HFFc6 (cell line): ENCODE data around the gene CCSER2. TPM values are rescaled to one million over a fixed set of nuclear protein-coding genes. Genes with fewer than 3 reads are reported as not detected.

ENCODE experiments used
- DNase-seq: peaks from one replicate; pipeline ENCODE4 v3.0.0-alpha.2; 2018
- H3K27ac Mint-ChIP-seq: 2 replicates; pipeline ENCODE4 v1.8.0; 2020; ENCODE audit warnings: mild to moderate bottlenecking, mixed read lengths
- H3K27me3 Mint-ChIP-seq: 2 replicates; pipeline ENCODE4 v1.8.0; 2021; ENCODE audit warnings: mild to moderate bottlenecking, moderate library complexity, mixed read lengths; ENCODE audit not compliant: insufficient read depth
- H3K36me3 Mint-ChIP-seq: 2 replicates; pipeline ENCODE4 v1.8.0; 2021; ENCODE audit warnings: low read depth, mixed read lengths
- H3K4me1 Mint-ChIP-seq: 2 replicates; pipeline ENCODE4 v1.8.0; 2020; ENCODE audit warnings: low read depth, mixed read lengths
- H3K4me3 Mint-ChIP-seq: 2 replicates; pipeline ENCODE4 v1.8.0; 2020; ENCODE audit warnings: mild to moderate bottlenecking, moderate library complexity, mixed read lengths
- H3K9me3 Mint-ChIP-seq: 2 replicates; pipeline ENCODE4 v1.8.0; 2020; ENCODE audit warnings: mild to moderate bottlenecking, mixed read lengths
- total RNA-seq, 6 experiments: library from RNA; stranded (reverse); fragmentation: NEBNext Ultra II Directional; extraction: Animal tissue kit (Norgen Biotek cat#: 25700); gene quantifications; 2 replicates in 1 of 6; 3 replicates in 5 of 6; pipeline ENCODE4 v1.2.3, GENCODE V29; 2021
- TF ChIP-seq, protein P1 (sequence below): fragments of 200-600 bp; sonication (generic); IDR thresholded peaks from 2 replicates; pipeline ENCODE4 v1.5.0; 2021; ENCODE audit warnings: antibody characterized with exemption, mild to moderate bottlenecking

CCSER2 gene
- total RNA-seq, 6 experiments from 2014 or later: 36.1 to 46.9 (median 43.0) TPM

DNA sequence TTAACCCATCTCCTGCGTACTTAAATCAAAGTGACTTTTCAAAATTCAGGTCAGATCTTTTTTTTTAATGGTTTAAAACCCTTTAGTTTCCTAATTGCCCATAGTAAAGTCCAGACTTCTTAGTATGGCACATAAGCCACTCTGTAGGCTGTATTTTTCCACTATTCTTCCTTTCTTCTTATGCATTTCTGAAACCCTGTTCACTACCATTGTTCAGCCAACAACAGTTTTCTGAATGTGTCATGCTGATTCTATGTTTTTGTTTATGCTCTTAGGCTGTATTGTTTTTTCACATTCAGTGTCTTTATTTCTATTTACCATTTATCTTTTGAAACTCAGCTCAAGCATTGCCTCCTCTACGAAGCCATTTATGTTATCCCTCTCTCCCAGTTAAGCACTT is 26.7 kb downstream of the CCSER2 start:
- no peak overlapping the region for H3K4me3 Mint-ChIP-seq
- H3K27ac Mint-ChIP-seq: no peak overlapping the region
- H3K36me3 Mint-ChIP-seq: no peaks in the 10 kb centered on the region
- no peaks in the 10 kb centered on the region for H3K27me3 Mint-ChIP-seq
- TF ChIP-seq, protein P1, sequence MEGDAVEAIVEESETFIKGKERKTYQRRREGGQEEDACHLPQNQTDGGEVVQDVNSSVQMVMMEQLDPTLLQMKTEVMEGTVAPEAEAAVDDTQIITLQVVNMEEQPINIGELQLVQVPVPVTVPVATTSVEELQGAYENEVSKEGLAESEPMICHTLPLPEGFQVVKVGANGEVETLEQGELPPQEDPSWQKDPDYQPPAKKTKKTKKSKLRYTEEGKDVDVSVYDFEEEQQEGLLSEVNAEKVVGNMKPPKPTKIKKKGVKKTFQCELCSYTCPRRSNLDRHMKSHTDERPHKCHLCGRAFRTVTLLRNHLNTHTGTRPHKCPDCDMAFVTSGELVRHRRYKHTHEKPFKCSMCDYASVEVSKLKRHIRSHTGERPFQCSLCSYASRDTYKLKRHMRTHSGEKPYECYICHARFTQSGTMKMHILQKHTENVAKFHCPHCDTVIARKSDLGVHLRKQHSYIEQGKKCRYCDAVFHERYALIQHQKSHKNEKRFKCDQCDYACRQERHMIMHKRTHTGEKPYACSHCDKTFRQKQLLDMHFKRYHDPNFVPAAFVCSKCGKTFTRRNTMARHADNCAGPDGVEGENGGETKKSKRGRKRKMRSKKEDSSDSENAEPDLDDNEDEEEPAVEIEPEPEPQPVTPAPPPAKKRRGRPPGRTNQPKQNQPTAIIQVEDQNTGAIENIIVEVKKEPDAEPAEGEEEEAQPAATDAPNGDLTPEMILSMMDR: no peak
- no peak for DNase-seq
- no peaks in the 10 kb centered on the region for H3K9me3 Mint-ChIP-seq
- peaks cover 37% of the 10 kb centered on the region for H3K4me1 Mint-ChIP-seq

- Mint-ChIP-seq H3K4me3 (no peak overlapping the region), H3K9me3 (no peaks in the 10 kb centered on the region), H3K4me1 (peaks cover 50% of the 10 kb centered on the region), H3K27ac (no peak overlapping the region), H3K27me3 (no peaks in the 10 kb centered on the region), H3K36me3 (no peaks in the 10 kb centered on the region)
- TF ChIP-seq, protein P1: no peak
- DNase-seq: no peak
Observed at GRCh38 chr10:84356928-84357327, 28.5 kb downstream of the CCSER2 start.

GRCh38 chr10:84358743-84359142 is 30.4 kb downstream of the CCSER2 start:
- TF ChIP-seq, protein P1: no peak
- Mint-ChIP-seq H3K36me3 (no peaks in the 10 kb centered on the region), H3K27me3 (no peaks in the 10 kb centered on the region), H3K27ac (no peak overlapping the region), H3K9me3 (no peaks in the 10 kb centered on the region), H3K4me3 (no peak overlapping the region), H3K4me1 (peaks cover 61% of the 10 kb centered on the region)
- no peak for DNase-seq

DNA sequence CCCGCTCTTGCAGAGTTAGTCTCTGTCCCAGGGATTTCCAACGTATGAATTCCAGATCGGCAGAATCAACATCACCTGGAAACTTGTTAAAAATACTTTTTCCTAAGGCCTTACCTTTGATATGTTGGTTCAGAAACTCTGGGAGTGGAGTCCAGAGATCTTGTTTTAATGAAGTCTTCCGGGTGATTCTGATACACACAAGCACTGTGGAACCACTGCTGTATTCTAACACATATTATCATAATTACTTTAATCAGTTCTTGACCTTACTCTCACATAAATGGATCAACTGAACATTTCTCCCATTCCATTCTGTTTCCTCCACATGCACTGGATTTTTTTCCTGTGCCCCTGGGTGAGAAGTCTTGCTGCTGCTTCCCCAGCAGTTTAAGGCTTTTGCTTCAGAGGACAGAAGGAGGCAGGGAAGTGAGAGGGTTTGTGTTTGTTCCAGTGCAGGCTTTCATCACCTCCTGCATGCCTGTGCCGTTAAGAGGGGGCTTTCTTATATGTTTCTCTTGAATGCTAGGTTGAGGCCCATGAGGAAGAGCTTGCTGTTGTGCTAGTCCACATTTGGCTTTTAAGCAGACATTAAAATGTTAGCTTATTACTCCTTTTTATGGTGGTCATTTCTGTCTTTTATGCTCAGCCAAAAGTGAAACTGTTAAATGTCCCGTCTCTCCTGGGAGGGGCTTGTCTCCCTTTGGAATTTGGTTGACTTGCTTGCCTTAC is 32.4 kb downstream of the CCSER2 start:
- Mint-ChIP-seq H3K36me3 (no peaks in the 10 kb centered on the region), H3K27me3 (no peaks in the 10 kb centered on the region; the same call in 1 of the 2 replicates), H3K9me3 (no peaks in the 10 kb centered on the region), H3K27ac (peak overlapping the region; percentile 83), H3K4me1 (peaks cover 50% of the 10 kb centered on the region), H3K4me3 (peak overlapping the region; percentile 90)
- TF ChIP-seq, protein P1: no peak
- peak; percentile 16 for DNase-seq

- peaks cover 34% of the 10 kb centered on the region for H3K4me1 Mint-ChIP-seq
- no peak overlapping the region for H3K4me3 Mint-ChIP-seq
- H3K9me3 Mint-ChIP-seq: no peaks in the 10 kb centered on the region
- TF ChIP-seq, protein P1: no peak
- no peaks in the 10 kb centered on the region; the same call in 1 of the 2 replicates for H3K27me3 Mint-ChIP-seq
- H3K36me3 Mint-ChIP-seq: no peaks in the 10 kb centered on the region
- H3K27ac Mint-ChIP-seq: no peak overlapping the region
- no peak for DNase-seq
Observed at GRCh38 chr10:84365335-84365881, 37.0 kb downstream of the CCSER2 start.
